Activated naive CD8-positive, alpha-beta T cell (primary cell): ENCODE results near the gene MRGPRG.

Source experiments
- H3K27ac Mint-ChIP-seq: one replicate; pipeline ENCODE4 v1.8.0; 2021; ENCODE audit warnings: mixed read lengths
- H3K27me3 Mint-ChIP-seq: one replicate; pipeline ENCODE4 v1.8.0; 2021; ENCODE audit warnings: mixed read lengths
- H3K36me3 Mint-ChIP-seq: one replicate; pipeline ENCODE4 v1.8.0; 2021; ENCODE audit warnings: mixed read lengths
- H3K4me1 Mint-ChIP-seq: one replicate; pipeline ENCODE4 v1.8.0; 2021; ENCODE audit warnings: low read depth, mixed read lengths
- H3K4me3 Mint-ChIP-seq: one replicate; pipeline ENCODE4 v1.8.0; 2021; ENCODE audit warnings: mild to moderate bottlenecking, mixed read lengths
- H3K9me3 Mint-ChIP-seq: one replicate; pipeline ENCODE4 v1.8.0; 2021; ENCODE audit warnings: low read depth, mixed read lengths

MRGPRG gene

GRCh38 chr11:3229673-3230630 lies 11.3 kb upstream of the MRGPRG start:
- no peaks in the 10 kb centered on the region for H3K27me3 Mint-ChIP-seq
- no peak overlapping the region for H3K27ac Mint-ChIP-seq
- no peaks in the 10 kb centered on the region for H3K36me3 Mint-ChIP-seq
- no peaks in the 10 kb centered on the region for H3K4me1 Mint-ChIP-seq
- no peak overlapping the region for H3K4me3 Mint-ChIP-seq
- no peaks in the 10 kb centered on the region for H3K9me3 Mint-ChIP-seq

DNA sequence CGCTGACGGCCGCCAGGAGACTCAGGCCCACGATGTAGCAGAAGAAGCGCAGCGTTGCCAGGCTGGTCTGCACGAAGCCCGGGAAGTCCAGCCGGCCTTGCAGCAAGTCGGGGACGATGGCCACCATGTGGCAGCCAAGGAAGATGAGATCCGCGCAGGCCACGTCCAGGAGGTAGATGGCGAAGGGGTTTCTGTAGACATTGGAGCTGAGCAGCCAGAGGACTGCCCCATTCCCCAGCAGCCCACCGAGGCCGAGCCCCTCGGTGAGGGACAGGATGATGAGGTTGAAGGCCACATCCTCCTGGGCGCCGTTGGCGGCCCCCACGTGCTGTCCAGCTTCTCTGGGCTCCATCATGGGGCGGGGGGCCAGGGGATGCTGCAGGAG lies 9.8 kb upstream of the MRGPRG start:
- Mint-ChIP-seq H3K4me3 (no peak overlapping the region), H3K4me1 (peaks cover under 1% of the 10 kb centered on the region), H3K27me3 (no peaks in the 10 kb centered on the region), H3K27ac (no peak overlapping the region), H3K9me3 (no peaks in the 10 kb centered on the region), H3K36me3 (no peaks in the 10 kb centered on the region)

- Mint-ChIP-seq H3K4me3 (no peak overlapping the region), H3K27ac (no peak overlapping the region), H3K4me1 (peaks cover 6% of the 10 kb centered on the region), H3K9me3 (no peaks in the 10 kb centered on the region), H3K36me3 (no peaks in the 10 kb centered on the region), H3K27me3 (peaks cover 2% of the 10 kb centered on the region)
These were observed 9.2 kb upstream of the MRGPRG start for GRCh38 chr11:3227568-3228444.

GRCh38 chr11:3226846-3227567 lies 8.4 kb upstream of the MRGPRG start:
- peaks cover 11% of the 10 kb centered on the region for H3K4me1 Mint-ChIP-seq
- peaks cover 2% of the 10 kb centered on the region for H3K27me3 Mint-ChIP-seq
- no peaks in the 10 kb centered on the region for H3K36me3 Mint-ChIP-seq
- no peak overlapping the region for H3K27ac Mint-ChIP-seq
- H3K4me3 Mint-ChIP-seq = no peak overlapping the region
- no peaks in the 10 kb centered on the region for H3K9me3 Mint-ChIP-seq

DNA sequence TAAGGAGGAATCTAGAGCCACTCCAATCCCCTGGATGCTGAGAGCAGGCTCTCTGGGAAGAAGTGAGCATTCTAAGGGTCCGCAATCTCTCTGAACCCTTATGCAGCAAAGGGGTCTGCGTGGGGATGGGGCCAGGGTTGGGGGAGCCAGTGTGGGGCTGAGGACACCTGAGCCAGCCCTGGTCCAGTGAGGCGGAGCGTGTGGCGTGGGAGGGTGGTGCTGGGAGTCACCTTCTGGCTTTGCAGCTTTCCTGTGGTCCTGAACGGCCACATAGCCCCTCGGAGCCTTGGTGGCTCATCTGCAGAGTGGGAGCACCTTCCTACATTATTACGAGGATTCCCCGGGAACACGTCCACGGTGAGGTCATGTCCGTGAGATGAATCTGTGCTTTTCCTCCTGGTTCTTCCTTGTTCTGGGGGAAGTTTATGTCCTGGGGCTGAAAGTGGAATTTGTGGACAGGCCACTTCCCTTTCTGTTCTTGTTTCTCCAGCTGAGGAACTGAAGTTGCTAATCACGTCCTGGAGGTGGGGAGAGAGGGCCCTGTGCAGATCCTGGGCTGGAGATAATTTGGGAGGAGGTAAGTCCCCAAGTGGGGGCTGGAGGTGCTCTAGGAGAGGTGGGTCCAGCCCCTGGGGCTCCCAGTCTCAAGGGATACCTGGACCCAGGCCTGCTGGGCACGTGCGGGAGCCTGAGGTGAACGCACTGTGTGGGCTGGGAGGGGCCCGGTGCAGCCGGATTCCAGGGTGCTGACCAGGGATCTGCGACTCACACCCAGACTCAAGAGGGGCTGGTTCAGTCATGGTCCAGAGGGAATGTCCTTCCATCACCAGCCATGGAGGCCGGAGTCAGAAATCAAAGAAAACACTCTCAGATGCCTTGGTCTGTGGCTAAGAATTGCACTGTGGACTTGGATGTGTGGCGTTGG lies 7.5 kb upstream of the MRGPRG start:
- Mint-ChIP-seq H3K4me3 (no peak overlapping the region), H3K36me3 (no peaks in the 10 kb centered on the region), H3K9me3 (no peaks in the 10 kb centered on the region), H3K27ac (no peak overlapping the region), H3K27me3 (peaks cover 2% of the 10 kb centered on the region), H3K4me1 (peaks cover 11% of the 10 kb centered on the region)

- H3K4me1 Mint-ChIP-seq = peaks cover 11% of the 10 kb centered on the region
- no peaks in the 10 kb centered on the region for H3K36me3 Mint-ChIP-seq
- H3K9me3 Mint-ChIP-seq = no peaks in the 10 kb centered on the region
- H3K27me3 Mint-ChIP-seq = peaks cover 2% of the 10 kb centered on the region
- H3K27ac Mint-ChIP-seq = no peak overlapping the region
- no peak overlapping the region for H3K4me3 Mint-ChIP-seq
These were observed 6.6 kb upstream of the MRGPRG start for GRCh38 chr11:3225159-3225758.

DNA sequence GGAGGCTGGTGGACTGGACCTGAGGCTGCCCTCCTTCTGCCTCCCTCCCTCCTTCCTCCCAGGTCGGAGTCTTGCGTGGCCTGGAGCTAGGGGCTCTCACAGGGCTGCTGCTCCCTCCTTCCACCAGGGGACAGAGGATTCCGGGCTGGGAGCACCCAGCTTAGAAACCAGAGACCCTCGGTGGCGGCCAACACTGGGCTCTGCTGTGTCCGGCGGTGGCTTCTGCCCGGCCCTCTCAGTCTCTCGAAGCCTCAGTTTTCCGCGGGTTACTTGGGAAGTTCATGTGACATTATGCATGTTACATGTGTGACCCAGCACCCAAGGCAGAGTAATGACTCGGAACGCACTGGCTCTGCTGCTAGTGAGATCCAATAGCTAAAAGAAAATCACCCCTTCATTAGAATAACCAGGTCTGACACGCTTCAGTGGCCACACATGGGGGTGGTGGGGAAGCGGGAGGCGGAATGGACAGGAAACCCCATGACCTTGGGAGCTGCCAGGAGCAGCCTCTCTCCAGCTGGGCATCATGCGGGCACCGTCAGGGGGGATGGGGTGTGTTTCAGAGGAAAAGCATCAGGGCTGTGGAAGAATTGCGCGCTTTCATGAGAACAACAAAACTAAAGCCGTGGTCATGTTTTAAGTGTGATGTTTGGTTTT lies 5.9 kb upstream of the MRGPRG start:
- peaks cover 2% of the 10 kb centered on the region for H3K27me3 Mint-ChIP-seq

DNA sequence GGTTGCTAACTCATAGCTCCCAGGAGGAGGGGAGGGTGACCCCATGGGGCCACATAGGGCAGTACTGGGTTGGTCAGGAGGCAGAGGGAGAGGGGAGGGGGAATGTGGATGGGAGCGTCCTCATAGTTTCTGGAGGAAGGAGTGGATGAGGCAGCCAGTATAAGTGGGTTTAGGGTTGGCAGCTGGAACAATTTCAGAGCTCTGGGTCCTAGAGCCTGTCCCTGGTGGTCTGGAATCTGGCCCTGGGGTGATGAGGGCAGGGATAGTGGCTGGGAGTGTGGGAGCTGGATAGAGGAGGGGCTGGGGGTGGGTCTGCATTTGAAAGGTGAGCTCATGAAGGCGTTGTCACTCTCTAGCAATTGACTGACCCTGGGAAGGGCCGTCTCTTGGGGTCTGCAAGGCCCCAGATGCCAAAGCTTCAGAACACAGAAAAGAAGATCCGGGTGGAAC lies 5.3 kb upstream of the MRGPRG start:
- Mint-ChIP-seq H3K27ac (no peak overlapping the region), H3K4me3 (no peak overlapping the region), H3K36me3 (no peaks in the 10 kb centered on the region), H3K9me3 (no peaks in the 10 kb centered on the region), H3K27me3 (peaks cover 2% of the 10 kb centered on the region), H3K4me1 (peaks cover 11% of the 10 kb centered on the region)

More for the DNA sequence above, 5.9 kb upstream of the MRGPRG start:
- no peak overlapping the region for H3K27ac Mint-ChIP-seq
- H3K36me3 Mint-ChIP-seq = no peaks in the 10 kb centered on the region
- peaks cover 11% of the 10 kb centered on the region for H3K4me1 Mint-ChIP-seq
- H3K4me3 Mint-ChIP-seq = no peak overlapping the region
- no peaks in the 10 kb centered on the region for H3K9me3 Mint-ChIP-seq

DNA sequence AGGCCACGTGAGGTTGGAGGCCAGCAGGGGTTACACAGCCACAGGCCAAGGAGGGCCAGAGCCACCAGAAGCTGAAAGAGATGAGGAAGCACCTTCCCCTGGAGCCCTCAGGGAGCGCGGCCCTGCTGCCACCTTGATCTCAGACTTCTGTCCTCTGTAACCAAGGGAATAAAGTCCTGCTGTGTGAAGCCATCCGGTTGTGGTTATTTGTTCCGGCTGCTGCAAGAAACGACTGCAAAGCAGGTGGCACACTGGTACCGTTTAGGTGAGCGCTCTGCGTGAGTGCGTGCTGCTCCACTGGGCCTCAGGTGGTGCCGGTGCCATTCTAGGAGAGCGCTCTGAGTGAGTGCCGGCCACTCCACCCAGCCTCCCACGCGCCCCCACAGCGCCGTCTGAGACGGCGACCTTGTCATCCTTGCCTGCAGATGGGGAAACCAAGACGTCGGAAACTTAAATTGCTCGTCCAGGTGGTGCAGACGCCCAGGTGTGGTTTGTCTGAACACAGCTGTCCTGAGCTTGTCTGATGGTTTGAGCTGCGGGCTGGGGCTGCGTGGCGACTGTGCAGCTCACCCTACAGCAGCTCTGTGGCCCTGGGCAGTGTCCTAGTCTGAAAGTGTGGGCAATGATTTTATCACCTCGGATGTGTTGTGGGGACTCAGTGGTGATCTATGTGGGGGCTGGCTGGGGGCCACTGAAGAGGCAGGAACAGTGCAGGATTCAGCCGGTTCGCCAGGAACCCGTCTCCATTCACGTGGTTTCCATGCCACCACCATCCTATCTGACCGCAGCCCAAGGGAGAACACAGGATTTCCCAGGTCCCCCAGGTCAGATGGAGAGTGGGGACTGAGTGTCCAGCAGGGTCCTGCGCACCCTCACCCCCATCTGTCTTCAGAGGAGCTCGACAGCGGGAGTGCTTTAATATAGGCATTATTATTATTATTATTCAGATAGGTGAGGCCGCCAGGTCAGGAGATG lies 4.6 kb upstream of the MRGPRG start:
- Mint-ChIP-seq H3K4me1 (peaks cover 11% of the 10 kb centered on the region), H3K27me3 (peaks cover 2% of the 10 kb centered on the region), H3K27ac (no peak overlapping the region), H3K9me3 (no peaks in the 10 kb centered on the region), H3K4me3 (no peak overlapping the region), H3K36me3 (no peaks in the 10 kb centered on the region)

DNA sequence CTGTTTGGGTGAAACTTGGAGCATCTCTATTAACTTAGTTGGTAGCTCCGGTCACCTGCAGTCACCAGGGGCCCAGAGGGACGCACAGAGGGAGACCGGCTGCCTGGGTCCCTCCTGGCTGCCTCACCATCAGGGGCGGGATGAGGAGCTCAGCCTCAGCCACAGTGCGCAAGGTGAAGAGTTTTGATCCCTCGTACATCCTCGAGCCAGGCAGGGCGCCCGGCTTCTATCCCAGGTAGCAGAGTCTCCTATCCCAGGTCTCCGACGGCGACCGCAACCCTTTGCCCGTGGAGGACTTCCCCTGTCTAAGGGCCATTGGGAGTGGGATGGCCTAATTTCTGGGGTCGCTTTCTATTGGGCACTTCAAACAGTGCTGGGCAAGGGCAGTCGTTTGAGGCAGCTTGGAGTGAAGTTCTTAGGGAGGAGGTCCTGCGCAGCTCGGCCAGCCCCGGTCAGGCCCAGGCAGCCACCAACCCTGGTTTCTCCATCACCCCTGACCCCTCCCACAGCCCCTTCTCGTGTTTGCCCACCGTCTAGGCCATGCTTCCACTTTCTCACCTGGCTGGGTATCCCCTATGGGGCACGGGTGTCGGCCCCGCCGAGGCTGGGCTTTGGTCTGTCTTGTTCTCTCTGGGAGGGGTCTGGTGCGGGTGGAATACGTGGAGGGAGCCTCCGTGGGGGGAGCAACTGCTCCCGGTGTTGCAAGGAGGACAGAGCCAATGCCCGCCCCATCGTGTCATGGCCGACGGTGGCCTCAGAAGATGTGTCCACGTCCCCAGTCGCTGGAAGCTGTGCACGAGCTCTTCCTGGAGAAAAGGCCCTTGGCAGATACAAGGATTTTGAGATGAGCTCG lies 3.6 kb upstream of the MRGPRG start:
- no peaks in the 10 kb centered on the region for H3K36me3 Mint-ChIP-seq
- peaks cover 2% of the 10 kb centered on the region for H3K27me3 Mint-ChIP-seq
- peaks cover 11% of the 10 kb centered on the region for H3K4me1 Mint-ChIP-seq
- H3K27ac Mint-ChIP-seq = no peak overlapping the region
- no peak overlapping the region for H3K4me3 Mint-ChIP-seq
- H3K9me3 Mint-ChIP-seq = no peaks in the 10 kb centered on the region

GRCh38 chr11:3221408-3222002 lies 2.9 kb upstream of the MRGPRG start:
- Mint-ChIP-seq H3K27me3 (peaks cover 2% of the 10 kb centered on the region), H3K4me1 (peaks cover 13% of the 10 kb centered on the region), H3K4me3 (no peak overlapping the region), H3K9me3 (no peaks in the 10 kb centered on the region), H3K27ac (no peak overlapping the region), H3K36me3 (no peaks in the 10 kb centered on the region)
